HG03469 (cell line): ENCODE data around the gene SV2A.

ENCODE experiments used
- ATAC-seq: cut with Tn5 transposase; IDR thresholded peaks from one replicate; pipeline ENCODE4 v1.9.1; 2021; ENCODE audit warnings: mild to moderate bottlenecking, moderate library complexity, moderate number of reproducible peaks; ENCODE audit not compliant: unreplicated experiment

SV2A gene

DNA sequence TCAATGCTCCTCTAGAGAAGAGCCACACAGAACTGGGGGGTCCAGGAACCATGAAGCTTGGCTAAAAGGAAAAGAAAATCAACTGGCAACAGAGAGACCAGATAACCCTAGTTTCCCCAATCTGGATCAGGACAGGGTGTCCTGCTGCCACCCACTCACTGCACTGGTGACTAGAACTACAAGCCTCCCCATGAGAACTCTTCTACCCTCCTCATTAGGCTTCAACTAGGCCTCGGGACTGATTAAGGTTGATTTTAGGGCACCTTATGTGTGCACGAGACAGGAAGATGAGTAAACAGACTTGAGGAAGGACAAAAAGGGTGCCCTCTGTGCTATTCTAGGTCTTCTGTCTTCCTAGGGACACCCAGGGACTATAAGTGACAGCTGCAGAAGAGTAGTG is 12.2 kb upstream of the SV2A start:
- ATAC-seq: no peak

DNA sequence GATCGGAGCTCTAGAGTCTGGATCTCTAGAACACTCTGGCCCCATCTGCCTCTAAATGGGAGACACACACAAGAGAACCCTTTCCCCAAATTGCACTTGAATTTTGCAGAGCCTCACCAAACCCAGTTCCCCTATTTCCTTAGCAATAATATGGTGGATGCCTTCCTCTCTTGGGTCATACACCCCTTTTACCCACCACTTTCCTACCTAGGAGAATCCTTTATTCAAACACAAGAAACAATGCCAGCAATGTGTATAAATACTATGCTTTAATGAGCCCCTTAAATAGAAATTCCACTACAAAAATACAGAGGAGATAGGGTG is 10.7 kb upstream of the SV2A start:
- no peak for ATAC-seq

DNA sequence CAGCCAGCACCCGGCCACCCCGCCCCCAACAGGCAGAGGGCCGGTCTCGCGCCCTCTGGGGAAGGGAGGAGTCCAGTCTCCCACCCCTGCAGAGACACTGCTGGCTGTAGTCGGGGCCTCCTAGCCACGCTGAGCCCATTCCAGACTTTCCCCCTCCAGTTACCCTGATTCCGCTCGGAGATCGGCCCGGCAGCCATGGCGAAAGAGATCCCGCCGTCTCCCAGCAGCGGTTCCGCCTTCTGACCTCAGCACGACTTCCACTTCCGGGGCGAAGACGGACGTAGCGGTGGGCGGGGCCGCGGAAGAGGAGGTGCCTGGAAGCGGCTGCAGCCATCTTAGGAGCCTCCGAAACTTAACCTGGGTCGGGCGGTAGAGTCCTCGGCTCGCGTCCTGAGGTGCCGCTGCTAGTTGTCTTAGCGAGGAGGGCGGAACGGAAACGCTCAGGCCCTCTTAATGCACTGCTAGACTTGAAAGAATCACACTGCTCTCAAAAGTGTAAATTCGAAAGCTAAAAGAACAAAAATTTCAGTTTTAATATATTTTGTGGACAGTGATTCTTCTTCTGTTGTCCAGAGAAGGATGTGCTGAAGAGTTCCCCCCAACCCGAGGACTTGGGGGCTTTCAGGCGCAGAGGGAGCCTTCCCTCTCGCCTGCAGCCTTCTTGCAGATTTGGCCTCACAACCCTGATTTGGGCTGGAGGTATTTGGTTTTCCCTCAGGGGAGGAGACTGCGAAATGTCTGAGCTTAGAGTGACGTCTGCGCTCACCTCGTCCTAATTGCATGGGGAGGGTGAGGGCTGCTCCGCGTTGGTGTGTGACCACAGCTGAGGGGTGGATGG is 10.1 kb upstream of the SV2A start, which contains the start of gene SF3B4:
Gene SF3B4 (minus strand): TSS at position 241 of the 838 bp plus-strand sequence. CDS start 44 bp downstream, at position 197.
- peak; percentile 77 for ATAC-seq

DNA sequence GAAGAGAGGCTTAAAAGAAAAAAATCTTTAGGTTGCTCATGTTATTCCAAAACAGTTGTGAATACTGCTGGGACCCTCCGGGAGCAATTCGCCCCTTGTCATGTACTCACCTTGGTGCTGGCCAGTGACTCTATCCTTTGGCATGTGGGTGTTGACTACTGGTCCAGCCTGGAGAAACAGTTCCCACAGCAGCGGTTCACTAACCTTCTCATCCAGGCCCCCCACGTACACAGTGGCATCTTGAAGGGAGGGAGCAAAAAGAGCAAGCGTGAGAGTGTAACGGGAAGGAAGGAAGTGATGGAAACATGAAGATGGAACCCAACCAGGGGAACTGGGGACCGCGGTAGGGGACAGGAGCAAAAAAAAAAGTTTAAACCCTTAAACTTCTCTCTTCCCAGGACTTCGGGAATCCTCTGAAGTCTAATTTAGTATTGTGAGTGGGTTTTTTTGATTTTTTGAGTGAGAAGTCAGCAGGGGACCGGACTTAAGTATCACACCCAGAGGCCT is 9.5 kb upstream of the SV2A start:
- no peak for ATAC-seq

DNA sequence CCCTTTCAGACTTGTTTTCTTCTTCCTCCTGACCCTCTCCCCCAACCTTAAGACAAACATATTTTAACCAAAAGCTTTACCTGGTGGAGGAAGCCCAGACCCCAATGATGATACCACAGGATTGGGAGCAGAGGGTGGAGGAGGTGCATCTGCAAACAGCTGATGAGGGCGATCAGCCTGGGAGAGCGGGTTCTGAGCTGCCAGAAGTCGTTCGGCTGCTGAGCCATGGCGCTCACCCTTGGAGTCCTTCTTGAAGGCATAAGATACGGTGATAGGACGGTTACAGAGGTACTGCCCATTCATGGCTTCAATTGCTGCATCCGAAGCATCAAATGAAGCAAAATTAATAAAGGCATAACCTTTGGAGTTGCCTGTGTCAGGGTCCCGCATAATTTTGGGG is 8.7 kb upstream of the SV2A start:
- no peak for ATAC-seq

DNA sequence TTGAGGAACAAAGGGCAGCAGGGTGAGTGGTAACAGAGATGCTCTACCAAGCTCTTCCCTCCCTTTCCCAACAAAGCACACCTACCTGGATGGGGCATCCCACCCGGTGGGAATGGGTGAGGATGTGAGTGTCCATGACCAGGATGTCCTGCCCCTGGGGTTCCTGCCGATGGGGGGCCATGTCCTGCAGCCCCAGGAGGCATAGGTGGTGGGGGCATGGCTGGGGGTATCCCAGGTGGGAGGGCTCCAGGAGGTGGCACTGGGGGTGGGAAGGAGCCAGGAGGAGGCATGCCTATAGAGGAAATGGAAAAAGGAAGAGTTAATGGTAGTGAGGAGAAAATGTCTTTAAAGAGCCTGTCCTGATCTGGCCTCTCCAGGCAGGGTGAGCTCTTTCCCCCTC is 8.1 kb upstream of the SV2A start:
- ATAC-seq: no peak

DNA sequence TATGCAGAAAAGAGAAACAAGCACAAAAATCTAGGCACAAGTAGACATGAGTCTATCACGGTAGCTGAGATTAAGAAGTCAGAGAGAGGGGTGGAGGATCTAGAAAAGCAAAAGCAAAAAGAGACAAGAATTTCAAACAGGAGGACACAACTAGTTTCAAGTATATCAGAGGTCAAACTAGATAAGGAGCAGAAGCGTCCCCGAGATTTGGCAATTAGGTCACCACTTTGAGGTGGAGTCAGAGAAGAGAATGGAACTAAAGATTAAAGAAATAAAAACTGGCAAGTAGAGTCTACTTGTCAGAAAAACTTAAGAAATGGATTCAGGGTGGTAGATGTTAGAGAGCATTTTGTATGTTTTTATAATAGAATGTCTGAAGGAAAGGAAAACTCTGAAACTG is 7.7 kb upstream of the SV2A start:
- no peak for ATAC-seq

DNA sequence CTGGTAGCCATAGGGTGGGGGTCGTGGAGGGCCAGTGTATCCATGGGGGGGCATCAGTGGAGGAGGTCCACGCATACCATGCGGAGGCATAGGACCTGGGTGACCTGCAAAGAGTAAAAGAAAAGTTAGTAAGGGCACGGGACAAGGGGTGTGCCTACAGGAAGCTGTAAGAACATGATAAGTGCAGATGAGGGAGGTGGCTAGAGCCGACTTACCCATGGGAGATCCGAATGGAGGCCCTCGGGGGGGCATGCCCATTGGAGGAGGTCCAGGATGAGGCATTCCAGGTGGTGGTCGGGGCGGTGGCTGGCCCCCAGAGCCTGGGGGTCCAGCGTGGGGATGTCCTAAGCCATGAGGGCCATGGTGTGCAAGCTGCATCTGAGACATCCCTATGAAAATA is 6.0 kb upstream of the SV2A start:
- ATAC-seq: no peak

DNA sequence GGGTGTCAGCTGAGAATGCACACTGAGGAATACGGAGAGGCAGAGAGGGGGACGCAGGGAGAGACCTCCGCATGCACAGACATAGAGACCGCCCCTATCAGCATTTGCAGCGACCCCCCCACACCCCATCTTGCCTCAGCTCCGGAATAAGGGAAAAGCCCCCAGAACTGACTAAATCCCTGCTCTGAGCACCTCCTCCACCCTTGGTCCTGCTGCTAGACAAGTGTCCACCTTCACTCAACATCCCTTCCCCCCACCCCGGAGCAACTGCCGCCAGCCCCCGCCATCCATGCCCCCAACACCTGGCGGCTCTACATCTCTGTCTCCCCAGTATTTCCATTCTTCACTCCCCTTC is 769 bp downstream of the SV2A start:
- no peak for ATAC-seq

DNA sequence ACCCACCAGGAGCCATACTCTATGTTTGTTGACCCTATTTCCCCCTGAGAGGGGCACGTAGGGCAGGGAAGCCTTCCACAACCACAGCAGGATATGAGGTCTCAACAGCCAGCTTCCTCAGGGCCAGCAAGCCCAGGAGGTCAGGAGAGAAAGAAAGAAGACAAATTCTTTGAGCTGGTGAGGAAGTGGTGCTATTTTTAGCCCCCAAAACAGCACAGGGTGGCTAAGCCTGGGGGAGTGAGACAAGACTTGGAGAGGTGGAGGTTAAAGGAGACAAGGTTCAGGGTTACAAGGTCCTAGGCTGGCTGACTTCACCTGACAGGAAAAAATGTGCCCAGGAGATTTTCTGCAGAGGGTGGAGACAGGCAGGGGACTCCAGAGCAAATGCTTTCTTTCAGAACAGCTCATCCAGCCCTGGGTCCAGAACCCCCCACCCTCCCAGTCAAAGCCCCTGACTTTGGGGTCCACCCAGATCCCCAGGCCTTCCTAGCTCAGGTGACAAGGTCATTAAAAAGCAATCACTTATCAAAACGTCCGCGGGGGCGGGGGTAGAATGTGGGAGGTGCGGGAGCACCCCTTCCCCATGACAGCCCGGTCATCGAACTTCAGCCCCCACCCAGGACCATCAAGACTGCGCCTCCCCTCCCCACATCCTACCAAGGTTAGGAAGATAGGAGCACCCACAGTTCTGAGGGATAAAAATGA is 1.3 kb downstream of the SV2A start:
- ATAC-seq: no peak

DNA sequence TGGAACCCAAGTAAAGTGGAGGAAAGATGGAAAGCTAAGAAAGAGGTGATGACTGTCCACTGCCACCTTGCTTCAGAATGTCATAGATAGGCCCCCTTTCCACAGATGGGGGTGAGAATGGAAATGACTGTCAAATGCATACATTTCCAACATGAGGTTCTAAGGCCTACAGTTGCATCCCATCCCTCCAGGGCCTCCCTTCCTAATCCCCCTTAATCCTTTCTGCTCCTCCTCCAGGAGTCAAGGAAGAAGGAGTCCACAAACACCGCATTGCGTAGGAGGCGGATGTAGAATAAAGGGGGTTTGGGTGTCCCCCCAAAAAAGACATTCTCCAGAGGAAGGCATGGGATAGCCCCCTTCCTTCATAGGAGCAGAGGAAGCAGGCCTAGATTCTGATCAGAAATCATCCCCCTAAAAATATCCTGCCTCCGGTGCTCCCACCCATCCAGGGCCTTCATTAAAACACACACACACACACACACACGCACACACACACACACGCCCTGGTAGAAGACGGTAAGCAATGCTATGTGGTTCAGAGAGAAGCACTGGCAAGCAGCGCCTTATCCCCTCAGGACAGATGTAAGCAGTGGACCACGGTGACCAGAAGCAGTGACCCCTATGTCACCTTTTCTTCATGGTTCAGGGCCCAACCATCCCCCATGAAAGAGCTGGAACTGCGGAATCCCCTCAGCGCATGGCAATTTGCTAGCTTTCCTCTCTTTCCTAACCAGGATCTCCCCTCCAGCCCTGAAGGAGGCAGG is 2.0 kb downstream of the SV2A start:
- no peak for ATAC-seq

DNA sequence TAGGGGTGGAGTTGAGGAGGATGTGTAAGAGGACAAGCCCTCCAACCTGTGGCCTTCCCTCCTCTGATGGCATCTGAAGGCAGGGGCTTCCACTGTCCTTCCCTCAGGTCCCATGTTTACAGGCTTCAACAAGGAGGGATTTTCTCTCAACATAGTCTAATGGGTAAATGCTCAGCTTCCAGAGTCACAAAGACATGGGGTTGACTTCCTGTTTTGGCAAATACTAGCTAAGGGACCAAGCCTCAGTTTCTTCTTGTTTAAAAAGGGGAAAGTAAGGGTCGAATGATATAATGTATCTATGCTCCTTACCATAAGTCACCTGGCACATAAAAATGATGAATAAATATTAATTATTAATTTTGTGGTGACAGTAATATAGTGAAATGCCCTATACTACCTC is 3.1 kb downstream of the SV2A start:
- ATAC-seq: no peak

DNA sequence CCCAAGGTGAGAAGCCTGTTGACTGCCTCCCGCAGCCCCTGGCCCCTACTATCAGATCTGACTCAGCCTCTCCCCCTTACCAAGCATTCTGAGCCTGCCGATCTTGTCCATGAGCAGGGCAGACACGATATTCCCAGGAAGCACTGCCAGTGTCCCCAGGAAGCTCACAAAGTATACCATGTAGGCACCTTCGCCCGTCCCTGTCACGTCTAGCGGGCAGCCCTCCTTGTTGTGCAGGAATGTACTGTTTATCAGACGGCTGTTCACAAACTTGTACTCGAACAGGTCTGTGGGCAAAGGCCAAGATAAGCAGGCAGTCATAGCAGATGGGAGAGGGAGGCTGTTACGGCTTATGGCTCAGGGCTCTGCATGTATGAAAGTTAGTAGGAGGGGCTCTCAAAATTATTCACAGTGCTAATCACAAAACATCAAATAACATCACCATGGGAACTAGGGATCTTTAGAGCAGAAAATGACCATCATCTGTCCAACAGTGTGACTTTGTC is 11.0 kb downstream of the SV2A start:
- no peak for ATAC-seq

DNA sequence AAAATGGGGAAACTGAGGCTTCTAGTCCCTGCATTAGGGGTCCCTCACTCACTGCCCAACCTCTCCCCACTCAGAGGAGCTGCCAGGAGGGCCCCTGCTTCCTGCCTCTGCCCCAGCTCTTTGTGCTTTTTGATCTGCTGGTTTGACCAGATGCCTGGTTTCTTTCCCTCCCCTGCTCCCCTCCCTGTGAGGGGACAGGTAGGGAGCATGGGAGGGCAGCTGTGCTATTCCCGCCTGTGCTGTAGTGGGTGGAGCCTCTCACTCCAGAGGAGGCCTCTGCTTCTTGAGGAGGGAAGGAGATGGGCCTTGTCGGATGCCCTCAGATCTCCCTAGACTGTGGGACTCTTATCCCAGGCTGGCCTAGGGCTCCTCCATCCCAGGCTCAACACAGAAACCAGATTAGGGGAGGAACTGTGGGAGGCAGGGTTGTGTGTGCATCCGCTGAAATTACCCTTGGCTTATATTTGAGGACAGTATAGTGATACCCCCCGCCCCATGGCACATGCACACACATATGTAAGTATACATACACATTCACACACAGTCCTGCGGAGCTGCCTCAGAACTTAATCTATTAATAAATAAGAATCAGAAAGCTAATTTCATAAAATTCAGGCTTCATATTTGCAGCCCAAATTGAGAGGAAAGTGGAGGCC is 13.7 kb downstream of the SV2A start:
- no peak for ATAC-seq

DNA sequence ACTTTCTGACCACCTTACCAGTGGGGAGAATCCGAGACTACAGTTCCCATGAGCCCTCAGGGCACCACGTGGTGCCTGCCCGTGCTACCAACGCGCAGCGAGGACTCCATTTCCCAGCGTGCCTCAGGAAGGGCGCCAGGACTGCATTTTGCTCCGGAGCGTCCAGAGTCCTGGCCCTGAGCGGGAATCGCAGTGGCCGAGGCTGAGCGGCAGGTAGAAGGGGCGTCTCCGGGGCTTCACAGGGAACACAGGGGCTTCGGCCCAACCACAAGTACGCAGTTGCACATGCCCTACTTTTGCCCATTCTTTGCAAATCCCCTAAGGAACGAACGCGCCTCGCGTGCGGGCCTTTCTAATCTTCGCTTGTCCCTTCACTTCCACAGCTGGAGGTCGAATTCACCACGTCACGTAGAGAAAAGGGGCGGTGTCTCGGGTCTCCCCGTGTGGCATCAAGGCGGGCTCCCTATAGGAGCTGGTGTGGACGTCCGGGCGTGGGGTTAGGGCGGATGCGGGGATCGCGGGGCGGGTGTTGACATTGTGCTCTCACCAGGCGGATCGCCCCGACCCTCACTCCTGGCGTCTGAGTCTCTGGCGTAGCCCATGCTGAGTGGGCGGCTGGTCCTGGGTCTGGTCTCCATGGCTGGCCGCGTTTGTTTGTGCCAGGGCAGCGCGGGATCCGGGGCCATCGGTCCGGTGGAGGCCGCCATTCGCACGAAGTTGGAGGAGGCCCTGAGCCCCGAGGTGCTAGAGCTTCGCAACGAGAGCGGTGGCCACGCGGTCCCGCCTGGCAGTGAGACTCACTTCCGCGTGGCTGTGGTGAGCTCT is 18.0 kb downstream of the SV2A start, which contains the start of gene BOLA1:
Gene BOLA1 (plus strand): TSS at position 109 of the 825 bp plus-strand sequence. CDS start 492 bp downstream, at position 601.
- ATAC-seq: peak; percentile 68

DNA sequence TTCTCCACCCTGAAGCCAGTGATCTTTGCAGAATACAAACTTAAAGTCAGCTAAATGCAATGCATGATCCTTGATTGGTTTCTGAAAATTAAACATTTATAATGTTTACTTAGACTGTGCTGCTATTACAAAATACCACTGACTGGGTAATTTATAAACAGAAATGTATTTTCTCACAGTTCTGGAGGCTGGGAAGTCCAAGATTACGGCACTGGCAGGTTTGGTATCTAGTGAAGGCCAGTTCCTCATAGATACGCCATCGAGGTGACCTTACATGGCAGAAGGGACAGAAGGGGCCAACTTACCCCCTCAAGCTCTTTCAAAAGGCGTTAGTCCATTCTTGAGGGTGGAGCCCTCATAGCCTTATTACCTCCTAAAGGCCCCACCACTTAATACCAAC is 21.1 kb downstream of the SV2A start:
- no peak for ATAC-seq

DNA sequence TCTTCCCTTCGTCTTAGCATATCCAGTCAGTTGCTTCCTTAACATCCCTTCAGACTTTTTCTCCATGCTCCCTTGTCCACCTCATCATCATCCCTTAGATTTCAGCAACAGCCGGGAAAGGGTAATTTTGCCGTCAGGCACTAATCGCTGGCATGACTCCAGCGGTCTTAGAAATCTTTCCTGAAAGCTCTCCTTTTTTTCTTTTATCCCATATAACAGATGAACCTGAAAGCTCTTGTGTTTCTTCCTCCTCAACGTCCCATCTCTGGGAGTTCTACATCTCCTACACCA is 28.7 kb downstream of the SV2A start:
- no peak for ATAC-seq

DNA sequence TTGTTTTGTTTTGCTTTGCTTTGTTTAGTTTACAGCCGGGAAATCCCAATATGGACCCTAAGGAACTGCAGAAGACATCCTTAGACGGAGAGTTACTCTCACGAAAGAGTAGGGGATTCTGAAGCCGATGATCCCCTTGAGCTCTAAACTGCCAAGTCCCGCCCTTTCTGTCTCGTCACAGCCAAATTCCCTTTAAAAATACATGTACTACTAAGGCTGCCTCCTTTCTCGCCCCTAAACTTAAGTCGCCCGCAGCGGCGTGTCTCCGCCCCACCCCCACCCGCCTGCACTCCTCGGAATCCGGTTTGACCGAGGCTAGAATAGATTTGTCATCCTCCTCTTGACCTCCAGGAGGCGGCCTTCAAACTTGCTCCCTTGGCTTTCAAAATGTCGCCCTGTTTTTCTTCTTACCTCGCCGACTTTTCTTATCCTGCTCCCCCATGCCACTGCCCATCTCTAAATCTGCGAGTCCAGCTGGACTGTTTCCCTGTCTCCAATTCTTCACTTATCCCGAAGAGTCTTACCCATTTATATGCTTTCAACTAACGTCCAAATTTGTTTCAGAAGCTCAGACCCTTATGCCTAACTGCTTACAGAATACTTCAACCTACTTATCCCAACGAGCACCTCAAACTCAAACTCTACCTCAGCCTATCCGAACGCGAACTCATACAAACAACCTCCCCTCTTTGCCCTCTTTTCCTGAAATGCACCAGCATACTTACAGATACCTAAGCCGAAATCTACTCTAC is 29.2 kb downstream of the SV2A start:
- ATAC-seq: peak; percentile 6

DNA sequence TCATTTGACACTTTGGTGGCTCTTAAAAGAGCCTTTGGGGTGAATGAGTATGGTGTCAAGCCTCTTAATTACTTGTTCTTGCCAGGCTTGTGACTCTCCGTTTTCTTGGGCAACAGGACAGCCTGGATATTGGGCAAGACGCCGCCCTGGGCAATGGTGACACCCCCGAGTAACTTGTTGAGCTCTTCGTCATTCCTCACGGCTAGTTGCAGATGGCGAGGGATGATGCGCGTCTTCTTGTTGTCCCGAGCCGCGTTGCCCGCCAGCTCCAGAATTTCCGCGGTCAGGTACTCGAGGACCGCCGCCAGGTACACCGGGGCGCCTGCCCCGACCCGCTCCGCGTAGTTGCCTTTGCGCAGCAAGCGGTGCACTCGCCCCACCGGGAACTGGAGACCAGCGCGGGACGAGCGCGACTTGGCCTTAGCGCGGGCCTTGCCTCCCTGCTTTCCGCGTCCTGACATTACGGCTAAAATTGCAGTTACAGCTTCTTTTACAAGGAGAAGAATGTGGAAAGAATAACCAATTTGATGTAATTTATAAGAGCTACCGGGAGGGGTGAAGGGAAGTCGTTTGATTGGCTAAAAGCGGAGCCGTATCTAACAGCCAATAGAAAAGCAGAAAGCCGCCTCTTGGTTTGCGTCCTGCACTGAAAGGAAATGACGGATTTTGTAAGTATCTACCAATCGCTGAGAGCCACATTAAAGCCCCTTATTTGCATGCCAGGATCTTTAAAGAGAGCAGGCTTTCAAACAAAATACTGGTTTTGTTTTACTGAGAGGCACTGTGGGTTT is 30.0 kb downstream of the SV2A start:
- peak; percentile 36 for ATAC-seq
